8988T (cell line): ENCODE results near the gene GIPC3.

ENCODE experiments used
- DNase-seq: peaks from one replicate; pipeline ENCODE4 v3.0.0; 2011

The GIPC3 gene

DNA sequence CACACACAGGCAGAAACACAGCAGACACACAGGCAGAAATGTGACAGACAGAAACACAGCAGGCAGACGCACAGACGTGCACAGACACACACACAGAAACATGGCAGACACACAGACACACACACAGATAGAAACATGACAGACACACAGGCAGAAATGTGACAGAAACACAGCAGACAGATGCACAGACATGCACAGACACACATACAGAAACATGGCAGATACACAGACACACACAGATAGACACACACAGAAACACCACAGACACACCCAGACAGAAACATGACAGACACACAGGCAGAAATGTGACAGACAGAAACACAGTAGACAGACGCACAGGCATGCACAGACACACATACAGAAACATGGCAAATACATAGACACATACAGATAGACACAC lies 20.1 kb downstream of the GIPC3 start:
- no peak for DNase-seq

GRCh38 chr19:3605770-3606169 lies 20.5 kb downstream of the GIPC3 start:
- DNase-seq = no peak

DNA sequence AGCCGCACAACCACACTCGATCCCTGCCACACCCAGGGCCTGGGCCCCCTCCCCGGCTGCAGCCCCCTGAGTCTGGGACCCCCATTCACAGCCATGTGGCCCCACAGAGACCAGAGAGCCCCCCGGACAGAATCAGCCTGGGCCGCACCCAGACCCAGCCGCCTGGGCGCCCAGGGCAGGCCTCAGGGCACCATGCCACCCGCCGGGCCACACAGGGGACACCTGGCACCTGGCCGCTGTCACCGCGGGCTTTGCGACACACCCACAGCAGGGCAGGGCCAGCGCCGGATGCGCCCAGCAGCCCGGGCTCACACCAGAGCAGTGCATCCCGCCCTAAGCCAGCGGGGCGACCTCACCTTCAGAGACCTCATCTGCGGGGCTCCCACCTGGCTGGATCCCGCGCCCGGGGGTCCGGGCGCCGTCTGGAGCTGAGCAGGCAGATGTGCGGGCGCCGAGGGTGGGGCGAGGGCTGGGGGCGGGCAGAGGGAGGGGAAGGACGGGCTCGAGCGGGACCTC lies 21.0 kb downstream of the GIPC3 start:
- DNase-seq = no peak

GRCh38 chr19:3606690-3607289 lies 21.5 kb downstream of the GIPC3 start, which contains the start of gene TBXA2R:
Gene TBXA2R (minus strand): TSS chr19:3606875. CDS start chr19:3600634, 6,241 bp downstream.
- DNase-seq = peak; percentile 92

GRCh38 chr19:3607303-3608078 lies 22.2 kb downstream of the GIPC3 start:
- DNase-seq = no peak

DNA sequence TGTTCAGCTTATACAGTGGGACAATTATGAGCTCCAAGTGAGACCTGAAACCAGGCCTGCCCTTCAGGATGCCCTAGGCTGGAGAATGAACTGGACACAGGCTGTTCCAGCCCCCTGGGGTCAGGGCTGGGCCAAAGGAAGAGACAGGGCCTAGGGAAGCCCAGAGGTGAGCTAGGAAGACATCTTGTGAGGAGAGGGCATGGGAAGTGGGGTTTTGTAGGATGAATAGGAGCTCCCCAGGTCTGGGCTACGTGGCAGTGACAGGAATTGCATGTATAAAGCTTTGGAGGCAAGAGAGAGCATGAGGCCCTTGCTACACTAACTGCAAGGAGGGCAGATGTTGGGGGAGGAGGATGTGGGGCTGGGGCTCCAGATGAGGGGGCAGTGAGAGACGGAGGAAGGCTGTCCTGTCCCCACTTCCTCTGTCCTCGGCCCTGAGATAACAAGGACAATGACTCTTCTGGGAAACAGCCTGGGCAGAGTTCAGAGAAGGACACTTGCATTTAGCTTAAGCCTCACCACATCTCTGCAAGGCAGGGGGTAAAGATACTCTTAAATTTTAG lies 22.9 kb downstream of the GIPC3 start:
- DNase-seq = no peak

GRCh38 chr19:3608750-3609322 lies 23.6 kb downstream of the GIPC3 start:
- no peak for DNase-seq

GRCh38 chr19:3609779-3610719 lies 24.8 kb downstream of the GIPC3 start:
- DNase-seq = no peak

GRCh38 chr19:3610745-3611717 lies 25.8 kb downstream of the GIPC3 start:
- DNase-seq = no peak

DNA sequence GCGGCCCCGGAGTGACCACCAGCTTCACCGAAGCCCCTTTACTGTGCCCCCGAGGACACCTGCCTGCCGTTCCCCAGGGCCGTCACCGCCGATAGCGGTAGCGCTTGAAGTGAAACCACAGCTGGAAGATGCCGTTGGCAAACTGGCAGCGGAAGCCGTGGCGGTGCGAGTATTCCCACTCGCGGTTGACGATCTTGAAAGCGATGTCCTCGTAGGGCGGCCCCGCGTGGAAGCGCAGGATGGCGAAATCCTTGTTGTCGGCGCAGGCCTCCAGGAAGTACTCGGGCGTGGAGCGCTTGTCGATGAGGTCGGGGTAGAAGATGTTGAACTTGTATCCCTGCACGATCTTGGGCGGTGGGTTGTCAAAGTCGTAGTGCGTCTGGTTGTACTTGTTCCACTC lies 26.6 kb downstream of the GIPC3 start:
- no peak for DNase-seq

DNA sequence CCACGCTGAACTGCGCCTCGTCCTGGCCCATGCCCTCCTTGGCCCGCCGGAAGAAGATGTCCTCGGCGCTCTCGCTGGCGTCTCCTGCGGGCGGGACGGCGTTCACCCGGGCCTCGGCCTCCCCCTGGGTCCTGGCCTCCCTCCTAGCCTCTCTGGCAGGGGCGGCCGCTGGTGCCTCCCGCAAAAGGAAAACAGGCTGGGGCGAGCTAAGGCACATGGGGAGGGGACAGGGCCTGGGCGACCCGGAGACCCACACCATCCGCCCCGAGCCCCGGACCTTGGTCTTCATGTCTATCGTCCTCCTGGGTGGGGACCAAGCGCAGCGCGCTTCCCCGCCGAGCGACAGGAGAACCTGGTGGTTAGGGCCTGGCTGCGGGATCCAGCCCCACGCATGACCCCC lies 27.1 kb downstream of the GIPC3 start:
- no peak for DNase-seq

GRCh38 chr19:3612901-3613741 lies 27.8 kb downstream of the GIPC3 start:
- DNase-seq = no peak

DNA sequence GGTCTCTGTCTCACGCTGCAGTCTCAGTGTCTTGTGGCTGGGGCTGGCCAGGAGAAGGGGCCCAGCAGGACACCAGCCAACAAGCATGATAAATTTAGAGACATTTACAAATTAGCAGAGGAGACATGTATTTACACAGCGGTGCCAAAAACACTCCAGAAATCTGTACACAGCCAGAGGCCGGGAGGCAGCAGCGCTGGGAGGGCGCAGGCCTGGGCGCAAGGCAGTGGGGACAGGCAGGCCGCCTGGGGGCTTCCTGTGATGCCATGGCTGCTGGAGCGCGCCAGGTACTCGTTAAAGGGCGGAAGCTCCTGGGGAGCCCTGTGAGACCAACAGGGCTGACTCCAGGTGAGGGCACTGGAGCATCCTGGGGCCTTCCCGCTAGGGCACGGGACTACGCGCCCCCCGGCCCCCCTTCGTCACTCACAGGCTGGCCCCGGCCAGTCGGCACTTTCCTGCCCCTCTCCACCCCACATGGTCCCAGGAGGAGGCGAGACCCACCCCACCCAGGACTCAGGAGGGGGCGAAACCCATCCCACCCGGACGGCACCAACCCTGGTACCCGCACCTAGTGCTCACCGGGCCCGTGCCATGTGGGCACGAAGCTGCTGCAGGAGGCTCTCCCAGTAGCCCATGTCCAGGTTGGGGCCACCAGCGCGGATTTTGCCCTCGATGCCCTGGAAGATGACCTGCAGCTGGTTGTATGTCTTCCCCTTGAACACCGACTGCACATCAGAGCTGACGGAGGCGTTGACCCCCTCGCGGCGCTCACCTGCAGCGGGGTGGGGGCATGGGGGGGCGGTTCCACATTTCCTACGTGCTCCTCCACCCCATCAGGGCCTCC lies 28.8 kb downstream of the GIPC3 start:
- no peak for DNase-seq

DNA sequence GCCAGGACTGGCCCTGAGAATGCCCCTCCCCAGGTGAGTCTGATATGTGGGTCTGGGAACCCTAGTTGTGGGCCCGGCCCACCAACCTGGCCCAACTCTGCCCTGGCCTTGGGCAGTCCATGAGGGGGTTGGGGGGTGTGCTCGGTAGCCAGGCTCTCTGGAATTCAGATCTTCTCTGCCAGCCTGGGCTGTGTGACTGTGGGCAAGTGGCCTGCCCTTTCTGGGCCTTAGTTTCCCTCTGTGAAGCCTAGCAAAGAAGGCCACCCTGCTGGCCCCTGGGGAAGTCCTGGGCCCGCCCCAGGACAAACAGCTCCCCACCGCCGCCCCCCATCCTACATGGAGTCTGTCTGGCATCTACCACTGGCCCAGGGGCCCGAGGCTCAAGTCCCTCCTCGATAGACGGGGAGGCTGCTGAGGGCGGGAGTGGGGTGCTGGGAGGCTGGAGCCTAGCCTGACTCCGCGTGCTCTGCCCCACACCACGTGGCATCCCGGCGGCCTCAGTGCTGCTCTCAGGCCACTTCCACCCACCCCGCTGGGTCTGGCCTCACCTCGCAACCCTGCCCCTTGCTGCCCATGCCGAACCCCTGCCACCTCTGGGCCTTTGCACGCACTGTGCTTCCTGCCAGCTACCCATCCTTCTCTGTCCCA lies 29.7 kb downstream of the GIPC3 start:
- no peak for DNase-seq

DNA sequence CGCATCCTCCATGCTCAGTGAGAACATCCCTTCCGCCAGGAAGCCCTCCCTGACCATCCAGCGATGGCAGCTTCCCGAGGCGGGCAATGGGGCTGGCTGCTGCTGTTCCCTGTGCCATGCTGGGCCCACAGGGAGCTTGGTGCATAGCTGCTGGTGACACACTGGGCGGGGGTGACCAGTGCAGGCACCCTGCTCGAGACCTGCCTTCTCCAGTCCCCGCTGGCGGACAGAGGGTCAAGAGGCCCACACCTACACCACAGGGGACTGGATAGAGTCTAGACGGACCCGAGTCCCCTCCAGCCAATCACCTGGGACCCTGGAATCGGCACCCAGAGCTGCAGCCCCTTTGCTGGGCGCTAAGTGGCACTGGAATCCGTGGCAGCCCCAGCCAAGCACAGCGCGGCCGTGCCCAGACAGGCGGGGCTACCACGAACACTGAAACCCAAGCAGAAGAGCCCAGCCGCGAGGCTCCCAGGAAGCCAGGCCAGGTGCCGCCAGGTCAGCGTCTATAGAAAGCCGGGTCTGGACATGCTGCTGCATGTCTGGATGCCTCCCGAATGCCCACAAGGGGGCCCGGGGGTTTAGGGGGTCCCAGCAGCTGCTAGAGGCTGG lies 30.4 kb downstream of the GIPC3 start:
- DNase-seq = no peak

GRCh38 chr19:3617463-3617862 lies 32.2 kb downstream of the GIPC3 start:
- DNase-seq = no peak

- DNase-seq = peak; percentile 95
Observed at GRCh38 chr19:3618144-3618810, 33.0 kb downstream of the GIPC3 start.
